Measurements from ENCODE around the gene MAPK8IP2.
"Not testable (repeated sequence)": the region's sequence is repeated elsewhere in the genome, so short reads cannot be mapped to it uniquely, and the experiment has no call there.

Gene MAPK8IP2

DNA sequence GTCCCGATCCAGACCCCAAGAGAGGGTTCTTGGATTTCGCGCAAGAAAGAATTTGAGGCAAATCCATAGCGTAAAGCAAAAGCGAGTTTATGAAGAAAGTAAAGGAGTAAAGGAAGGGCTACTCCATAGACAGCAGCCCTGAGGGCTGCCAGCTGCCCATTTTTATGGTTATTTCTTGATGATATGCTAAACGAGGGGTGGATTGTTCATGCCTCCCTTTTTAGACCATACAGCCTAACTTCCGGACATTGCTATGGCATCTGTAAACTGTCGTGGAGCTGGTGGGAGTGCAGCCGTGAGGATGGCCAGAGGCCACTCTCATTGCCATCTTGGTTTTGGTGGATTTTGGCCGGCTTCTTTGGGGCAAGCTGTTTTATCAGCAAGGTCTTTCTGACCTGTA lies 52.7 kb downstream of the MAPK8IP2 start:
- no peaks in the 10 kb centered on the region for H3K27me3 ChIP-seq (ENCODE audit: control insufficient read depth, insufficient read depth, low read length)
- H3K27ac ChIP-seq: no peak overlapping the region
- no peak overlapping the region for H3K4me3 ChIP-seq (ENCODE audit: low read depth, low read length)
- TF ChIP-seq, protein P1, sequence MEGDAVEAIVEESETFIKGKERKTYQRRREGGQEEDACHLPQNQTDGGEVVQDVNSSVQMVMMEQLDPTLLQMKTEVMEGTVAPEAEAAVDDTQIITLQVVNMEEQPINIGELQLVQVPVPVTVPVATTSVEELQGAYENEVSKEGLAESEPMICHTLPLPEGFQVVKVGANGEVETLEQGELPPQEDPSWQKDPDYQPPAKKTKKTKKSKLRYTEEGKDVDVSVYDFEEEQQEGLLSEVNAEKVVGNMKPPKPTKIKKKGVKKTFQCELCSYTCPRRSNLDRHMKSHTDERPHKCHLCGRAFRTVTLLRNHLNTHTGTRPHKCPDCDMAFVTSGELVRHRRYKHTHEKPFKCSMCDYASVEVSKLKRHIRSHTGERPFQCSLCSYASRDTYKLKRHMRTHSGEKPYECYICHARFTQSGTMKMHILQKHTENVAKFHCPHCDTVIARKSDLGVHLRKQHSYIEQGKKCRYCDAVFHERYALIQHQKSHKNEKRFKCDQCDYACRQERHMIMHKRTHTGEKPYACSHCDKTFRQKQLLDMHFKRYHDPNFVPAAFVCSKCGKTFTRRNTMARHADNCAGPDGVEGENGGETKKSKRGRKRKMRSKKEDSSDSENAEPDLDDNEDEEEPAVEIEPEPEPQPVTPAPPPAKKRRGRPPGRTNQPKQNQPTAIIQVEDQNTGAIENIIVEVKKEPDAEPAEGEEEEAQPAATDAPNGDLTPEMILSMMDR (IDR thresholded peaks at IDR 0.05): no peak
- H3K4me1 ChIP-seq: no peaks in the 10 kb centered on the region
- no peak overlapping the region for H3K4me2 ChIP-seq (ENCODE audit: low read length)
- H3K9me3 ChIP-seq (ENCODE audit: control insufficient read depth, low read length): no peaks in the 10 kb centered on the region
- no peak overlapping the region for H3K9ac ChIP-seq
- H3K36me3 ChIP-seq (ENCODE audit: control insufficient read depth, insufficient read depth, low read length): no peaks in the 10 kb centered on the region
- H2AFZ ChIP-seq: no peak overlapping the region
- no peaks in the 10 kb centered on the region for H3K79me2 ChIP-seq

DNA sequence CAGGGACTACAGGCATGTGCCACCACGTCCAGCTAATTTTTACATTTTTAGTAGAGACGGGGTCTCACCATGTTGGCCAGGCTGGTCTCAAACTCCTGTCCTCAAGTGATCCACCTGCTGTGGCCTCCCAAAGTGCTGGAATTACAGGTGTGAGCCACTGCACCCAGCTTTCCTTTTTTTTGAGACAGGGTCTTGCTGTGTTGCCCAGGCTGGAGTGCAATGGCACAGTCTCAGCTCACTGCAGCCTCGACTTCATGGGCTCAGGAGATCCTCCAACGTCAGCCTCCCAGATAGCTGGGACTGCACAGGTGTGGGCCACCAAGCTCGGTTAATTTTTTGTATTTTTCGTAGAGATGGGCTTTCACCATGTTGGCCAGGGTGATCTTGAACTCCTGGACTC lies 54.1 kb downstream of the MAPK8IP2 start:
- H2AFZ ChIP-seq; H3K36me3 ChIP-seq (ENCODE audit: control insufficient read depth, insufficient read depth, low read length); H3K9ac ChIP-seq; H3K4me3 ChIP-seq (ENCODE audit: low read depth, low read length); H3K9me3 ChIP-seq (ENCODE audit: control insufficient read depth, low read length); H3K27ac ChIP-seq; H3K4me2 ChIP-seq (ENCODE audit: low read length); H3K4me1 ChIP-seq; H3K79me2 ChIP-seq; H3K27me3 ChIP-seq (ENCODE audit: control insufficient read depth, insufficient read depth, low read length): not testable (repeated sequence)

DNA sequence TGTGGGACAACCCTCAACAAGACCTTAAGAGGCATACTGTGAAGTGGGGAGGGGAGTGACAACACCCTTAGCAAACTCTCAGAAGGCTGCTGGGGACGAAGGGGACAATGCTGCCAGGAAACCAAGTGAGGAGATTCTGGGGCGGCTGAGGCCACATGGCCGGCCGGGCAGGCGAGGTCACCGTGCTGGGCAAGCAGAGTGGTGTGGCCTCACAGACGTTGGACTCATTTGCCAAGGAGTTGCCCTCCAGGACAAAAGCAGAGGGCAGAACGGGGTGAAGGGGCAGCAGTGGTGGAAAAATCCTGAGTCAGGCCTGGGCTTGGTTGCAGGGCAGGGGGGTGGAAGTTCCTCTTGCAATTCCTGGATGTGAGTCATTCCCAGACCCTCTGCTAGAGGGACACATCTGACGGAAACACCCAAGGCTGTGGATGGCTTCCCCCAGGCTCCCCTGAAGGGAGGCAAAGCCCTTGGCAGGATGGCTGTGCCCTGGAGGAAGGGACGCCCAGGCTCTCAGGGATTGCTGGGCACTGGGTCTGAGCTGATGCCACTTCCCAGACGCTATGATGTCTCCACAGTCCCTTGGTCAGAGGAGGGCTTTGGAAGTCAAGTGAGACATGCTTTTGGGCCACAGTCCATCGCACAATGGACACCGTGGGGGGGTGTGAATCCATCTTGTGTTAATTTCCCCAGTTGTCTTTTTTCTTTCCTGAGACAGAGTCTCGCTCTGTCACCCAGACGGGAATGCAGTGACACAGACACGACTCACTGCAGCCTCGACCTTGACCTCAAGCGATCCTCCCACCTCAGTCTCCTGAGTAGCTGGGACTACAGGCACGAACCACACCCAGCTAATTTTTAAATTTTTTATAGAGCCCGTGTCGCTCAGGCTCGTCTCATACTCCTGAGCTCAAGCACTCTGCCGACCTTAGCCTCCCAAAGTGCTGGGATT lies 55.8 kb downstream of the MAPK8IP2 start:
- Histone ChIP-seq H3K4me2 (ENCODE audit: low read length) (no peak overlapping the region), H3K36me3 (ENCODE audit: control insufficient read depth, insufficient read depth, low read length) (no peaks in the 10 kb centered on the region), H3K4me1 (no peaks in the 10 kb centered on the region), H3K79me2 (no peaks in the 10 kb centered on the region), H3K4me3 (ENCODE audit: low read depth, low read length) (no peak overlapping the region), H3K27me3 (ENCODE audit: control insufficient read depth, insufficient read depth, low read length) (no peaks in the 10 kb centered on the region), H3K9me3 (ENCODE audit: control insufficient read depth, low read length) (no peaks in the 10 kb centered on the region), H3K27ac (peak overlapping the region; percentile 54), H2AFZ (no peak overlapping the region), H3K9ac (no peak overlapping the region)
- TF ChIP-seq, protein P1 (IDR thresholded peaks at IDR 0.05): no peak

DNA sequence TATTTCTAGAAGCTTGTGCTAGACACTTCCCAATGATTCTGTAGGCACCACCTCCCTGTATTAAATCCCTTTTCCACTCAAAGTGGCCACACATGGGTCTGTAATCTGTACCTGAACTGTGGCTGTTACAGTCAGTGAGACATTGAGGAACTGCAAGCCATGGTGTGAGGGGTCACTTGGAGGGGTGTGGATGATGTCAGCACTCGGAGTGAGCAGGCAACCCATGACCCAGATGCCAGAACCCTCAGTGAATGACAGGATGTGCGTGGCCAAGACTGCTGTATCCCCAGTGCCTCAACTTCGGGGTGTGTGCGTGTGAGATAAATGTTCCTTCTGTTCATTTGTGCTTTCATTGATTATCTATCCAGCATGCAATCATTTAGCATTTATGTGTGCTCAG lies 57.3 kb downstream of the MAPK8IP2 start:
- Histone ChIP-seq H3K36me3 (ENCODE audit: control insufficient read depth, insufficient read depth, low read length) (no peaks in the 10 kb centered on the region), H3K27ac (no peak overlapping the region), H3K9me3 (ENCODE audit: control insufficient read depth, low read length) (no peaks in the 10 kb centered on the region), H3K27me3 (ENCODE audit: control insufficient read depth, insufficient read depth, low read length) (no peaks in the 10 kb centered on the region), H3K79me2 (no peaks in the 10 kb centered on the region), H3K4me1 (no peaks in the 10 kb centered on the region), H3K4me2 (ENCODE audit: low read length) (no peak overlapping the region), H3K4me3 (ENCODE audit: low read depth, low read length) (no peak overlapping the region), H2AFZ (no peak overlapping the region), H3K9ac (no peak overlapping the region)
- TF ChIP-seq, protein P1 (IDR thresholded peaks at IDR 0.05): no peak

DNA sequence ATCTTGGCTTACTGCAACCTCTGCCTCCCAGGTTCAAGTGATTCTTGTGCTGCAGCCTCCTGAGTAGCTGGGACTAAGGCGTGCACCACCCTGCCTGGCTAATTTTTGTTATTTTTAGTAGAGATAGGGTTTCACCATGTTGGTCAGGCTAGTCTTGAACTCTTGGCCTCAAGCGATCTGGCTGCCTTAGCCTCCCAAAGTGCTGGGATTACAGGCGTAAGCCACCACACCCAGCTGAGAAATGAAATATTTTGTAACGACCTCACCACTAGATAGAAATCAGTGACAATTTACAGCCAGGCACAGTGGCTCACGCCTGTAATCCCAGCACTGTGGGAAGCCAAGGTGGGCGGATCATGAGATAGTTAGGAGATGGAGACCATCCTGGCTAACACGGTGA lies 59.1 kb downstream of the MAPK8IP2 start:
- not testable (repeated sequence) for H3K9me3 ChIP-seq (ENCODE audit: control insufficient read depth, low read length); H3K27ac ChIP-seq; H3K4me3 ChIP-seq (ENCODE audit: low read depth, low read length); H3K79me2 ChIP-seq; H3K36me3 ChIP-seq (ENCODE audit: control insufficient read depth, insufficient read depth, low read length); H3K4me2 ChIP-seq (ENCODE audit: low read length); H2AFZ ChIP-seq; H3K9ac ChIP-seq; H3K4me1 ChIP-seq; H3K27me3 ChIP-seq (ENCODE audit: control insufficient read depth, insufficient read depth, low read length)

Measured in parathyroid adenoma (tissue), 2 donors.